Anterior cingulate cortex (tissue), 58 donors: Measurements from ENCODE around the gene RGMA.

Experiments
- DNase-seq, 58 donors: peaks; one replicate each; lab custom pipeline; 2025; lab: John Stamatoyannopoulos, UW

The RGMA gene, protein sequence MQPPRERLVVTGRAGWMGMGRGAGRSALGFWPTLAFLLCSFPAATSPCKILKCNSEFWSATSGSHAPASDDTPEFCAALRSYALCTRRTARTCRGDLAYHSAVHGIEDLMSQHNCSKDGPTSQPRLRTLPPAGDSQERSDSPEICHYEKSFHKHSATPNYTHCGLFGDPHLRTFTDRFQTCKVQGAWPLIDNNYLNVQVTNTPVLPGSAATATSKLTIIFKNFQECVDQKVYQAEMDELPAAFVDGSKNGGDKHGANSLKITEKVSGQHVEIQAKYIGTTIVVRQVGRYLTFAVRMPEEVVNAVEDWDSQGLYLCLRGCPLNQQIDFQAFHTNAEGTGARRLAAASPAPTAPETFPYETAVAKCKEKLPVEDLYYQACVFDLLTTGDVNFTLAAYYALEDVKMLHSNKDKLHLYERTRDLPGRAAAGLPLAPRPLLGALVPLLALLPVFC

DNA sequence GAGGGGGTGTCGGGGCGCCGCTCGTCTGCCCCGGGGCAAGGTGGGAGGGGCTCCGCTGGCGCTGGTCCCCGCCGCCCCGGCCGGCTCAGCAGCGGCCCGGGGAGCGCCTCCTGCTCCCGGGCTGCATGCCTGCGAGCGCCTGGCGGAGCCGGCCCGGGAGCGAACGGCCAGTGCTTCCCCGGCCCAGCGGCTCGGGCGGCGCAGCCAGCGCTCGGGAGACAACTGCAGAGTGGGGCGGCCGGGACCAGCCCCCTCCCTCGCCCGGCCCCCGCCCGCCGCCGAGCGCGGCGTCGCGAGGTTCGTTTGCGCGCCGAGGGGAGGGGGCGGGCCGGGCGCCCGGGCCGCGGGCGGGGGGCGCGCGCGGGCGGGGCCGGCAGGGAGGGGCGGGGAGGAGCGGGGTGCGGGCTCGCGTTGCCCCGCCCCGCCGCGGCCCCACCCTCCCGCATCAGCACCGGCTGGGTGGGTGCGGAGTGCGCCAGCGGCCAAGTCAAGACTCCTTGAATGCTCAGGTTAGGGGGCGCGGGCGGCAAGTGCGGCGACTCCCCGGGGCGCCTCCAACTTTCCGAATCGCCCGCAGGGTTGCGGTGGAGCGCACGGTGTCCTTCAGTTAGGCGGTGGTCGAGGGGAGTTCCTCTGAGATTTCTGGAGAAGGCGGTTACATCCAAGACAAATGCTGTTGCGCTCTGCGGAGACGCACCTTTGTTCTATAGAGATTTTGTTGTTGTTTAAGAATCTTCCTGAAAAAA, at the start of gene RGMA:
Gene RGMA (minus strand): TSS at position 231 of the 746 bp plus-strand sequence. CDS start 279 bp downstream, outside the sequence.
- DNase-seq: peak in 14 of 58 donors; percentile 20 to 66 (median 48)

DNA sequence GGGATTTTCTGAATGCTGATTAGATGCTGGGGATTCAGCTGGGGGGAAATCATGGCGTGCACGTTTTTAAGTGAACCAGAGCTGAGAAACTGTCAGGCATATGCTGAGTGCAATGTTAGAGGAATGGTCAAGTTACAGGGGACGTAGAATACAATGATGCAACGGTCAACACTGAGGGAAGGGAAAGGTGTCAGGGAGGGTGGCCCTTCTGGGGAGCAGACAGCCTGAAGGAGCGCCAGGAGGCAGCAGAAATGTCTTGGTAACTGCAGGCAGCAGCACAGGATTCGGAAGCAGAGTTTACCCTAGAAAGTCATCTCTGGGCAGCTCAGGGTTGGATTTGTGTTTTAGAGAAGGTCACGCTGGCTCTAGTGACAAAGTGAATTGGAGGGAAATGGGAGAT, 47.6 kb upstream of the RGMA start:
- no peak for DNase-seq

DNA sequence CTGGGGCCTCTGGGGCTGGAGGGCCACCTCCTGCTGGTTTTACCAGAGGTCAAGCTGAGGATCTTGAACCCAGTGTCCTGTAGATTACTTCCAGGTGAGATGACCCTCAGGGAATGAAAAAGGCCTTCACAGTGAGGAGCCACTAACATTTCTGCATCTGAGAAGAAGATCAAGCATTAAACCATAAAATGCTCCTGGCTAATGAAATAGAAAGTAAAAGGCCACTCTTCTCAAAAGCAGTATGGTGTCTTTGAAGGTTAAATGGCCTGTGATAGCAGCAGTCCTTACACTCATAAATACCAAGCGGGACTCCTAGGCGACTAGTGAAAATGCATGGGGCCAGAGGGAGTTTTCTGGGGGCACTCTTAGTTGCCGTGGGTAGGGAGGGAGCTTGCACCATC, 47.0 kb upstream of the RGMA start:
- no peak for DNase-seq

DNA sequence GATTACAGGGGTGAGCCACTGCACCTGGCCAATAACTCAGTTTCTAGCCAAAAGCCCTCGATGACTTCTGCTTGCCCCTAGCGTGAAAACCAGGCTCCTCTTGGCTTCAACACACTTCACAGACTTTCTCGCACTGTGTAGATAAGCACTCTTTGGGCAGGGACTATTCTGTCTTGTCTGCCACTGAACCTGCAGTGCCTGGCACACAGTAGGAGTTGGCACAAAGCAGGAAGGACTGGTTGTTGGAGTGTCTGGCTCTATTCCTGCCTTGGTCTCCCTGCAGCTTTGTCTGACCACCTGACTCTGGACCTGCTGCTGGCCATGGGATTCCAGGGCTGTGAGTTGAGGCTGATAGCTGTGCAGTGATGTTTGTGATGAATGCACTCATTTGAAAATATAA, 46.4 kb upstream of the RGMA start:
- no peak for DNase-seq

DNA sequence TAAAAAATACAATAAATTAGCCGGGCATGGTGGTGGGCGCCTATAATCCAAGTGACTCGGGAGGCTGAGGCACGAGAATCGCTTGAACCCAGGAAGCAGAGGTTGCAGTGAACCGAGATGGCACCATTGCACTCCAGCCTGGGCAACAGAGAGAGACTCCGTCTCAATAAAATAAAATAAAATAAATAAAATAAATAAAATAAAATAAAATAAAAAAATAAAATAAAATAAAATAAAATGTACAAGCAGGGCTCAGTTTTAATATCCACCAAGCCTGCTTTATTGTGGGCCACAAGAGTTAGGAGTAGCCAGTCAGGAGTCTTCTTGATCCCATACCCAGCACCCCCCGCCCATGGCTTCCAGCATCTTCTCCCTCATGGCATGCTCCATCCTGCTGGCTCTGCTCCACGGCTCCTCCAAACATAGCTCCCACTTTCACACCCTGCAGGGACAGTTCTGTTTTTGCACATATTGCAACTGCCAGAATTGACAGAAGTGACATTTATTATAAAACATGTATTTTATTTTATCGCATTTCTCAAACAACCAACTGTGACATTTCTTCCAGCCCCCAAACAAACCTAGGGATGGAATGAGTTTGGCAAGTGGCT, 42.6 kb upstream of the RGMA start:
- DNase-seq: peak in 22 of 58 donors; percentile 4 to 37 (median 16)

DNA sequence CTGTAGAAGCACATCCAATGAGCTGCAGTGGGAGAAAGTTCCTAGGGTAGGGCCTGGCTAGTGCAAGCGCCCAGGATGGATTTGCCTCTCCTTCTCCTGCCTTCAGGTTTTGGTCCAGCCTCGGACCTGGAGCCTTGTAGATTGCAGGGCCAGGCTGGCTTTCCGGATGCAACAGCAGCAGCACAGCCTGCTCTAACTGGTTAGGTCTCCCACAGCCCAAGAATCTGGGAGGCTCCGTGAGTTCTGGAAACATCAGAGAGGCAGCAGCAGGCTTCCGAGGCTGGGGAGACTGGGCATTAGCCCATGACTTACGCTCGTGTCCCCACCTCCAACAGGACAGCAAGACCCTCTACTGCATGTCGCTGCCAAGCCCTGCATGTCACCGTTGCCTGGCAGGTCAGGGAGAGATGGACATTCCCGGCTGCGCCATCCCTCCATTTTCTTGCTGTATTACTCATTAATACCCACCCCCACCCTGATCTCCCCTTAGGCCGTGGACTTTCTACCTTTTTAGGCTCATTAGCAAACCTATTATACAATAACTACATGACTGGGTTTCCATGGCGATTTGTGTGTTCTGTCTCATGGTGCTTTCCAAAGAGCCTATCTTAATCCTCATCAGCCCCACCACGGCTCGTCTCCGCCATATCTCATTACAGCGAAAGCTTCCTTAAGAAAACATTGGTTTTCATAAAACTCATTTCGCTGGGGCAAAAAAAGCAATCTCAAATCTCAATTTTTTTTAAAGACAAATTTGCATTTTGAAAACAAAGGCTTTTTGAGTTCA, 40.9 kb upstream of the RGMA start:
- no peak for DNase-seq

DNA sequence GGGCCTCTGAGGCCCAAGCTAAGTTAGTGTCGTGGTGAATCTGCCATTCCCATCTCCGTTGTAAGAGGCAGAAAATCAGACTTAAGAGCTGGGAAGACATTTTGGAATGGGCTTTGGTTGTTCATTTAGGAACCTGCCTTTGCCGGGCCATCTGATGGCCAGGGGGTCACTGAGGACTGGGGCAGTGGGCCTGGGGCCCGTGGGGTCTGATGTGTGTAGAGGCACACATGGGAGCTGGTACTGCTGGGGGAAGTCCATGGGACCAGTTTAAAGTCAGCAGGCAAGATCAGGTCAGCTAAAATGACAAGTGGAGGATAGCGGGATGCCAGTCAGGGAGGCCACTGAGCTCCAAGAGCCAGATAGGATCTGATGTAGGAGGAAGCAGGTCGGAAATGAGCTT, 38.3 kb upstream of the RGMA start:
- DNase-seq: no peak

DNA sequence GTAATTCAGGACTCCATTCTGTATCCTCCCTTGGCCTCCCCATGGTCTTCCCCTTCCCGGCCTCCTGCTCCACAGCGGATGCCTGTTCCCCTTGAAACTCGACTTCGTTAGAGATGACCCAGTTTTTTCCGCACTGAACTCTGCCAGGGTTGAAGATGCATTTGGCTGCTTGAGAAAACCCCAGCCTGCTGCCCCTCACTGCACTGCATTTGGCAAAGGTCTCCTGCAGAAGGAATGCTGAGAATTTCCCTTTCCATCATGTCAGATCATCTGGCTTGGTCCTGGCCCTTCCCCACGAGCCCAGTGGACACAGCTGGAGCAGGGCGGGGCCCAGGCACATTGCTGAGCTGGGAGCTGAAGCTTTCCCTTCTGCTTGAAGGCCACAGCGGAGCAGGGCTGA, 37.6 kb upstream of the RGMA start:
- no peak for DNase-seq

DNA sequence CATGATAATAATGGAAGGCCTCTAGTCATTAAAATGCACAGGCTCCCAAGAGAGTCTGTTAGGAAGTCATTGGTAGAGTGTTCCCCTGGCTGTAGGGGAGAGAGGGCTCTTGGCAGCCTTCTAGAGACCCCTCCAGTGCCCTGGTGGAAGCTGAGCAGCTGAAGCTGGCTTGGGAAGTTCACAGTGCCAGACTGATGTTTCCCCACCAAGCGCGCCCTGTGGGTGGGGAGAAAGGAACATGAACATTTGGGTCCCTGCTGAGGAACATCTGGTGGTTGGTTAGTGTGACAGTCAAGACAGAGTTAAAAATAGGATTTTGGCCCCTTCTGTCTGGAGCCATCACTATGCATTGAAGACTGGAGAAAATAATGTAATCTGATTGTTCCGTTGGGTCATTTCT, 37.1 kb upstream of the RGMA start:
- no peak for DNase-seq

DNA sequence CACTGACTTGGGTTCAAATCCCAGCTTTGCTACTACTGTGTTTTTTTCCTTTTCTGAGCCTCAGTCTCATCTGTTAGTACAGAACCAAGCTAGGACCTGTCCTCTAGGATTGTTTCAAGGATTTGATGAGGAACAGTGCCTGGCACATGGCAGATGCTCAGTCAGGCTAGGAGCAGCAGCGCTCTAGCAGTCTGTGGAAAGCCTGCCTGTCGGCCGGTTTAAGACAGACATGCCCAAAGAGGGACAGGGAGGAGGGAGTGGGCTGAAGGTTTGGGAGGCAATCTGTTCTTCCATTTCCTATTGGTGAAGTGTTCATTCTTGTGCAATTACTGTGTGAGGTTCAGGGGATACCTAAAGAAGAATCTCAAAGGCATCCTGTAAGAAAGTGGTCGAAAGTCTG, 35.1 kb upstream of the RGMA start:
- peak in 6 of 58 donors; percentile 4 to 66 (median 13) for DNase-seq

DNA sequence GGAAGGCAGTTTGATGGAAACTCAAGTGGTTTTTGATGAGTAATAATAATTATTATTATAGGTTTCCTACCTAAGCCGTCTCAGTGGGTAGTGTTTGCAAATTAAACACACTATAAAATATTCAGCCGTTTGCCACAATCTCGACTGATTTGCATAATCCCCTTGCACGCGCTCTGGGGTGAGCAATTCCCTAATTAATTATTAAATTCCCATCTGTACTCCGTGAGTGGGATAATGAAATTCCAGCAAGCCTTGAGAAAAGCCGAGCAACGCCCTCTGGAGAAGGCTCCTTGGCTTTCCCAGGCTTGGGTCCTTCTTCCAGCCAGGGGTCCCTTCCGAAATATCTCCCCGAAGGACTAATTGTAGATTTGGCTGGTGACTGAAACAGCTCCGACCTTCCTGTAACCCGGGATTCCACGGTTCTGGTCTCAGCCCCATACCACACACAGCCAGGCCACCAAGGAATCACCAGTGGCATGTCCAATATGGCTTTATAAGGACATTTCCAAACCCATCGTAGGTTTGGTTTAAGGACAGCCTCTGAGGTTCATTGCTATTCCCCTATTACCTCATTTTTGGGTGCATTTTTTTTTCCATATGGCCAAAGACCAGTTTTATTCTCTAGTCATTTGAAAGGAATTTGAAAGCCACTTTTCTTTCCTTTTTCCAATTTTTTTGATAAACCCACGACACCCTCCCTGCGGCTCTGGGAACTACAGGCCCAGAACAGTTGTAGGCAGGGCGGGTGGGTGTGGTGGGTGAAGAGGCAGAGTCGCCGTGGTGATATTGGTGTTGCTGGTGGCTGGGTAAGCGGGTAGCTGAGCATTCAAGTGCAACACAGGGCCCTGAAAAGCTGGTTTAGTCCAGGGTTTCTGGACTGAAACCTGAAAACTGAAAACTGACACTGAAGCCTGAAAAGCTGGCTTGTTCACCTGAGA, 33.2 kb upstream of the RGMA start:
- no peak for DNase-seq

DNA sequence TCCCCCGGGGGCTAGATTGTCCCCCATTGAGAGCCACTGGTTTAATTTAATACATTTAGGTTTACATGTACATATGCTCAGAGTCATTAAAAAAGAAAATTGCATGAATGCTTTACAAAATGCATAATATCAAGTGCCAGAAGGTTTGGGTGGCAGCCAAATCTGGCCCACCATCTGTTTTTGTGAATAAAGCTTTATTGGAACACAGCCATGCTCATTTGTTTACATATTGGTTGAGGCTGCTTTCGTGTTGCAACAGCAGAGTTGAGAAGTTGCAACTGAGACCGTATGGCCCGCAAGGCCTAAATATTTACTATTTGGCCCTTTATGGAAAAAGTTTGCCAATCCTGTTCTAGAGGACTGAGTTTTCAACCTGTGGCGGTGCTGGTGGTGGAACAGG, 32.1 kb upstream of the RGMA start:
- DNase-seq: no peak

DNA sequence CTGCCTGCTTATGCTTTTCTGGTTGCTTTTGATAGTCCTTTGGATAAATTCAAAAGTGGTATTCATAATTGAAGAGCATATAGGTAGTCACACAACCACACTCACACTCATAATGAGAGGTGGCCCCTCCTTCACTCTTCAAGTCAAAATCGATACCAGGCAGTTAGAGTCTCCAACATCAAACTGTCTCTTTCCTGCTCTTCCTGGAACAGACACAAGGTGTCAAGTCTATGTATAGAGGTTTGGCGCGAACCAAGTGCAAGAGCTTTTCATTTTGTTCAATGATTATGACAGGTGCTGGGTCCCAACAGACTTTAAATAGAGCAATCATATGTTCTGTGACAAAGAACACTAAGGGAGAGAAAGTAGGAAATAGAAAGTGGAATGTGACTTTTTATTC, 29.9 kb upstream of the RGMA start:
- DNase-seq: no peak

DNA sequence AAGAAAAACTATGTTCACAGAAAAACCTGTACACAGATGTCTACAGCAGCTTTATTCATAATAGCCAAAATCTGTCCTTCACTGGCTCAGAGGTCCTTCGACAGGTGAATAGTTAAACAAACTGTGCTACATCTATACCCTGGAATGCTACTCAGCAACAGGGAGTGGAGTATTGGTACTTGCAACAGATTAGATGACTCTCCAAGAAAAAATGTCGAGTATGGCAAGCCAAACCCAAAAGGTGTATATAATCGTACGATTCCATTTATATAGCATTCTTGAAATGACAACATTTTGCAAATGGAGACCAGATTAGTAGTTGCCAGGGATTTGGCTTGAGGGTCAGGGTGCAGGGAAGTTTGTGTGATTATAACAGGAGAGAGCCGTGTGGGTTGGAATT, 22.4 kb upstream of the RGMA start:
- DNase-seq: no peak

DNA sequence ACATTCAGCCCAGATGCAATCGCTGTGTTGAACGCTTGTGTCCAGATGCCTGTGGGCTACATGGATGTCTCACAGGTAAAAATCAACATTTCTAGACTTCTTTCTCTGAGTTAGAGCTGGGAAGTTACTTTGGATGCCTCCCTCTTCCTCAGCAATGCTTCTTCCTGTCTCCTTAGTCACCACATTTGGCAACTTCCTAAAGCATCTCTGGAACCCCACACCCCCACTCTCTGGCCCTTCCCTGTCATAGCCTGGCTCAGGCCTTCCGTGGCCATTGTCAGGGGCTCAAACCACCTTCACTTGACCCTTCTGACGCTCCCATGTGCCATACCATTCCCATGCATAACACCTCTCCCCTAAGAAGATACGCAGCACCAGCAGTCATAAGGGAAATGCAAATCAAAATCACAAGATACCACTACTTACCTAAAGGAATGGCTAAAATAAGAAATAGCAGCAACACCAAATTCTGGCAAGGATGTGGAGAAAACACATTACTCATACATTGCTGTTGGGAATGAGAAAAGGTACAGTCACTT, 21.6 kb upstream of the RGMA start:
- no peak for DNase-seq

DNA sequence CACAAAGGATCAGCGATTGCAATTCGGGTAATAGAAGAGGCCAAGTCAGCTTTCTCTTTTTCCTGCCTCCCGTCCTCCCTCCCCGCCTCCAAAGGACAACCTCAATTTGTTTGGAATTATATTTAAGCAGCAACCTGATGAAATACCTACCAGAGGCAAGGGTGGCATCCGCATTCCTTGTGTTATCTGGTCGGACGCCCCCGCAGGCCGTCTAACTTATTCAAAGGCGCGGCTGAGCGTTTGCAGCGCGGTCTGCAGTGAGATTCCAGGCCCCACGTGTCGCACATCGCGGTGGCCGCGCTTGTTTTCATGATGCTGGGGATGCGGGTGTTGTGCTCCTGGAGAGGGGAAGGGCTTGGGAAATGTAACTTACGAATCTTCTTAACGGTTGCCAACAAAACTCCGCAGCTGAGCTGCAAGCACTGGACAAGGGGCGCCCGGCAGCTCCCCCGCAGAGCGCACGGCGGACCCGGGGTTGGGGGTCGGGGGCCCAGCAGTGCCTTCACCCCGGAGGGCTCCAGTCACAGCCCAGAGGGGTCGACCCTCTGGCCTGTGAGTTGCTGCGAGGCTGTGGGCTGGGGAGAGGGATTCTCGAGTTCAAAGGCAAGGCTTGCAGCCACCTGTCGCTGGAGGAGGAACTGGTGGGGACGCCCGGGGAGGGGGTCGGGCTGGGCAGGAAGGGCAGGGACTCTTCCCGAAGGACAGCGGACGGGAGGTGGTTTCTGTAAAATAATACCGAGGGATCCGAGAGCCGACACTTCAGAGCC, 20.5 kb upstream of the RGMA start:
- no peak for DNase-seq

DNA sequence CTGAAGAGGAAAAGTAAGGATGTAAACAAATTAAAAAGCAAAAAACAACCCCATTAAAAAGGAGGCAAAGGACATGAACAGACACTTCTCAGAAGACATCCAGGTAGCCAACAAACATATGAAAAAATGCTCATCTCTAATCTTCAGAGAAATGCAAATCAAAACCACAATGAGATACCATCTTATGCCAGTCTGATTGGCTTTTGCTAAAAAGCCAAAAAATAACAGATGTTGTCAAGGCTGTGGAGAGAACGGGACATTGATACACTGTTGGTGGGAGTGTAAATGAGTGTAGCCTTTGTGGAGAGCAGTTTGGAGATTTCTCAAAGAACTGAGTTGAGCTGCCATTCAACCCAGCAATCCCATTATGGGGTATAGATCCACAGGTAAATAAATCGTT, 18.6 kb upstream of the RGMA start:
- no peak for DNase-seq

DNA sequence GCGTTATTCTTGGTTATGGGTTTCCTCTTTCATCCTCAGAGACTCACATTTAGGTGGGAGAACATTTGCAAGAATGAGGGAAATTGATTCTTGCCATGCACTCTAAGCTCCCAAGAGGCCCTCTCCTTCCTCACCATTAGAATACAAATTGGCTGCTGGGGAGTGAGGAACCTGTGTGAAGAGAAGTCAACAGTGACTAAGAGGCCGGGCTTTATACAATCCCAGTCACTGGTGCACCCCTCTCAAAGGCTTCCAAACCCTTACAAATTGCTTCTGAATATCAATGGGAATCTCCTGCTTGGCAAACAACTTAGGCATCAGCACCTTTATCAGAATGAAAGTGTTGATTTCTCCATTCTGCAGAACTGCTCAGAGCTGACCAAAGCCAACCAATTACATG, 16.5 kb upstream of the RGMA start:
- DNase-seq: no peak
